H1 (cell line): Measurements from ENCODE around the gene YEATS2. TPM values are rescaled to one million over a fixed set of nuclear protein-coding genes. Genes with fewer than 3 reads are reported as not detected.

Experiments used
- CTCF ChIA-PET: fragments of 300-600 bp; sonication (Branson Sonifier 250); formaldehyde crosslinking; loops from one replicate; lab custom pipeline; 2021; ENCODE audit not compliant: partially characterized antibody; lab: Charles Lee
- POLR2A ChIA-PET: fragments of 300-600 bp; sonication (Branson Sonifier 250); formaldehyde crosslinking; loops from one replicate; lab custom pipeline; 2021; ENCODE audit warnings: inconsistent platforms; ENCODE audit not compliant: partially characterized antibody; lab: Charles Lee
- DNase-seq, 2 experiments: peaks; one replicate each; pipeline versions ENCODE4 v3.0.0 to v3.0.0-alpha.2; 2010 to 2022; ENCODE audit warnings: low spot score in 2 of 2, low read depth in 1 of 2, mixed read lengths in 1 of 2
- FAIRE-seq: peaks from 2 replicates; lab custom pipeline; 2011; peaks lifted over from hg19 to GRCh38; lab: Jason Lieb, UNC
- H2AFZ ChIP-seq: 2 replicates; pipeline ENCODE4 v1.8.1; 2012; ENCODE audit warnings: low read length, inconsistent platforms
- H2AK5ac ChIP-seq: 2 replicates; pipeline ENCODE4 v1.6.1; 2013; ENCODE audit warnings: low read depth, low read length
- H2BK120ac ChIP-seq: replicated peaks from 2 replicates; pipeline ENCODE3; 2013; ENCODE audit warnings: low read depth, low read length, inconsistent platforms
- H2BK12ac ChIP-seq: 2 replicates; pipeline ENCODE4 v1.6.1; 2013; ENCODE audit warnings: low read depth, low read length
- H2BK15ac ChIP-seq: 2 replicates; pipeline ENCODE4 v1.6.1; 2013; ENCODE audit warnings: low read length
- H2BK20ac ChIP-seq: 2 replicates; pipeline ENCODE4 v1.6.1; 2013; ENCODE audit warnings: low read length
- H2BK5ac ChIP-seq: 2 replicates; pipeline ENCODE4 v1.6.1; 2013; ENCODE audit warnings: low read depth, low read length
- H3K14ac ChIP-seq: 2 replicates; pipeline ENCODE4 v1.6.1; 2013; ENCODE audit warnings: inconsistent platforms; ENCODE audit not compliant: insufficient read length
- H3K18ac ChIP-seq: 2 replicates; pipeline ENCODE4 v1.6.1; 2013; ENCODE audit warnings: low read length; ENCODE audit errors: extremely low read depth
- H3K23ac ChIP-seq: 2 replicates; pipeline ENCODE4 v1.6.1; 2013; ENCODE audit warnings: inconsistent platforms; ENCODE audit not compliant: insufficient read length
- H3K23me2 ChIP-seq: 2 replicates; pipeline ENCODE4 v1.6.1; 2013; ENCODE audit warnings: low read depth, low read length
- H3K27ac ChIP-seq: 2 replicates; pipeline ENCODE4 v1.6.1; 2011; ENCODE audit warnings: low read depth, low read length, inconsistent platforms
- H3K27me3 ChIP-seq, 4 experiments: replicated peaks in 1 of 4; 1 replicate in 1 of 4; 2 replicates in 3 of 4; pipeline versions ENCODE4 v1.6.1 to v1.8.1; 2011 to 2013; ENCODE audit warnings: low read length in 3 of 4, mild to moderate bottlenecking in 3 of 4, inconsistent platforms in 2 of 4, mixed read lengths in 2 of 4, moderate library complexity in 1 of 4; ENCODE audit not compliant: control insufficient read depth in 3 of 4, insufficient read depth in 3 of 4; ENCODE audit errors: extremely low read depth in 1 of 4
- H3K36me3 ChIP-seq, 4 experiments: 2 replicates each; pipeline versions ENCODE4 v1.6.1 to v1.8.1; 2011 to 2013; ENCODE audit warnings: mild to moderate bottlenecking in 4 of 4, low read length in 3 of 4, moderate library complexity in 2 of 4, control low read depth in 1 of 4, inconsistent platforms in 1 of 4; ENCODE audit not compliant: insufficient read depth in 4 of 4, control insufficient read depth in 2 of 4
- H3K4ac ChIP-seq: replicated peaks from 2 replicates; pipeline ENCODE3; 2013; ENCODE audit warnings: low read length, low read depth, mixed read lengths, inconsistent platforms; ENCODE audit not compliant: insufficient read length
- H3K4me1 ChIP-seq, 4 experiments: replicated peaks in 1 of 4; 1 replicate in 1 of 4; 2 replicates in 3 of 4; pipeline versions ENCODE4 v1.6.1 to v1.8.1; 2011 to 2013; ENCODE audit warnings: low read length in 3 of 4, inconsistent platforms in 2 of 4, mixed read lengths in 1 of 4; ENCODE audit not compliant: insufficient read depth in 4 of 4, control insufficient read depth in 3 of 4
- H3K4me2 ChIP-seq, 2 experiments: 2 replicates each; pipeline versions ENCODE4 v1.6.1 to v1.8.1; 2011 to 2013; ENCODE audit warnings: low read depth in 2 of 2, low read length in 2 of 2, control low read depth in 1 of 2, inconsistent platforms in 1 of 2, mild to moderate bottlenecking in 1 of 2; ENCODE audit not compliant: insufficient read depth in 1 of 2
- H3K4me3 ChIP-seq, 4 experiments: fragments of 200-600, 300-600 bp in 1 of 4; sonication (generic), shearing (Covaris generic), sonication (Bioruptor Twin) in 1 of 4; 2 replicates each; pipeline versions ENCODE4 v1.5.1 to v1.8.1; 2011 to 2016; ENCODE audit warnings: low read length in 4 of 4, low read depth in 3 of 4, control low read depth in 2 of 4, inconsistent platforms in 2 of 4, mild to moderate bottlenecking in 2 of 4, mixed read lengths in 1 of 4, moderate library complexity in 1 of 4; ENCODE audit not compliant: insufficient read depth in 2 of 4; ENCODE audit errors: extremely low read depth in 1 of 4
- H3K56ac ChIP-seq: replicated peaks from 2 replicates; pipeline ENCODE3; 2013; ENCODE audit warnings: low read depth, mild to moderate bottlenecking, mixed read lengths, low read length, inconsistent platforms; ENCODE audit not compliant: insufficient read length
- H3K79me1 ChIP-seq: 2 replicates; pipeline ENCODE4 v1.6.1; 2013; ENCODE audit warnings: low read depth, low read length, control low read depth
- H3K79me2 ChIP-seq, 2 experiments: 2 replicates each; pipeline versions ENCODE4 v1.6.1 to v1.8.1; 2012 to 2013; ENCODE audit warnings: low read length in 2 of 2, mild to moderate bottlenecking in 2 of 2, inconsistent platforms in 1 of 2; ENCODE audit not compliant: insufficient read depth in 2 of 2, control insufficient read depth in 1 of 2
- H3K9ac ChIP-seq, 4 experiments: replicated peaks in 1 of 4; 1 replicate in 1 of 4; 2 replicates in 3 of 4; pipeline versions ENCODE4 v1.6.1 to v1.8.1; 2011 to 2013; ENCODE audit warnings: low read depth in 3 of 4, low read length in 3 of 4, control low read depth in 2 of 4, mild to moderate bottlenecking in 2 of 4, moderate library complexity in 2 of 4, inconsistent platforms in 1 of 4; ENCODE audit errors: extremely low read depth in 1 of 4
- H3K9me3 ChIP-seq, 2 experiments: 2 replicates each; pipeline versions ENCODE4 v1.6.1 to v1.8.1; 2012 to 2013; ENCODE audit warnings: mild to moderate bottlenecking in 2 of 2, moderate library complexity in 2 of 2, control low read depth in 1 of 2, inconsistent platforms in 1 of 2, low read depth in 1 of 2, low read length in 1 of 2, mixed read lengths in 1 of 2; ENCODE audit not compliant: insufficient read depth in 2 of 2
- H4K20me1 ChIP-seq, 2 experiments: replicated peaks in 1 of 2; 2 replicates each; pipeline versions ENCODE3 to v1.8.1; 2011 to 2013; ENCODE audit warnings: inconsistent platforms in 2 of 2, low read length in 2 of 2, mild to moderate bottlenecking in 1 of 2; ENCODE audit not compliant: insufficient read depth in 2 of 2, control insufficient read depth in 1 of 2
- H4K5ac ChIP-seq: 2 replicates; pipeline ENCODE4 v1.6.1; 2013; ENCODE audit warnings: low read length, low read depth, mixed read lengths, inconsistent platforms; ENCODE audit not compliant: insufficient read length
- H4K8ac ChIP-seq: 2 replicates; pipeline ENCODE4 v1.8.0; 2013; ENCODE audit warnings: mild to moderate bottlenecking, moderate library complexity, low read length, inconsistent platforms; ENCODE audit not compliant: insufficient read depth; ENCODE audit errors: extremely low read depth
- H4K91ac ChIP-seq: replicated peaks from 2 replicates; pipeline ENCODE3; 2013; ENCODE audit warnings: low read length, mixed read lengths, inconsistent platforms; ENCODE audit not compliant: insufficient read length
- TAF7 ChIP-seq: optimal IDR thresholded peaks from 2 replicates; pipeline ENCODE3; 2011; ENCODE audit warnings: low read depth, mild to moderate bottlenecking, inconsistent platforms, low read length, moderate library complexity, borderline replicate concordance
- WGBS, 2 experiments: shearing (Covaris generic) in 1 of 2; methylation state at CpG; one replicate each; pipeline versions ENCODE4 v1.1.6 to v1.1.7; 2013 to 2015; ENCODE audit warnings: low lambda C conversion rate in 2 of 2, mixed read lengths in 2 of 2, inconsistent platforms in 1 of 2, low coverage in 1 of 2, missing lambda C conversion rate in 1 of 2; ENCODE audit not compliant: insufficient replicate concordance in 2 of 2, insufficient coverage in 1 of 2, insufficient read length in 1 of 2; ENCODE audit errors: extremely low coverage in 1 of 2, missing lambda C conversion rate in 1 of 2; 5-methylcytosine and 5-hydroxymethylcytosine counted together
- polyA plus RNA-seq, 7 experiments: library from polyadenylated mRNA; depleted of rRNA in 3 of 7; stranded (reverse) in 5 of 7; unstranded in 2 of 7; fragments of >200 nt in 5 of 7; fragments of 200-250 nt in 2 of 7; gene quantifications; 1 replicate in 5 of 7; 2 replicates in 1 of 7; 4 replicates in 1 of 7; pipeline versions ENCODE4 v1.2.1 to v1.2.3, GENCODE V29; 2011 to 2013; ENCODE audit warnings: missing spikeins in 2 of 7, mixed read lengths in 2 of 7
- total RNA-seq: library from RNA; stranded (reverse); fragmentation: NEBNext Ultra II Directional; extraction: Animal tissue kit (Norgen Biotek cat#: 25700); gene quantifications from 2 replicates; pipeline ENCODE4 v1.2.1, GENCODE V29; 2021

Gene YEATS2
- total and polyA plus RNA-seq, 2 of the 8 experiments (the other 6 are each of a cell fraction or from before 2014, with no cell fraction given), result 35.3 to 53.7 TPM

DNA sequence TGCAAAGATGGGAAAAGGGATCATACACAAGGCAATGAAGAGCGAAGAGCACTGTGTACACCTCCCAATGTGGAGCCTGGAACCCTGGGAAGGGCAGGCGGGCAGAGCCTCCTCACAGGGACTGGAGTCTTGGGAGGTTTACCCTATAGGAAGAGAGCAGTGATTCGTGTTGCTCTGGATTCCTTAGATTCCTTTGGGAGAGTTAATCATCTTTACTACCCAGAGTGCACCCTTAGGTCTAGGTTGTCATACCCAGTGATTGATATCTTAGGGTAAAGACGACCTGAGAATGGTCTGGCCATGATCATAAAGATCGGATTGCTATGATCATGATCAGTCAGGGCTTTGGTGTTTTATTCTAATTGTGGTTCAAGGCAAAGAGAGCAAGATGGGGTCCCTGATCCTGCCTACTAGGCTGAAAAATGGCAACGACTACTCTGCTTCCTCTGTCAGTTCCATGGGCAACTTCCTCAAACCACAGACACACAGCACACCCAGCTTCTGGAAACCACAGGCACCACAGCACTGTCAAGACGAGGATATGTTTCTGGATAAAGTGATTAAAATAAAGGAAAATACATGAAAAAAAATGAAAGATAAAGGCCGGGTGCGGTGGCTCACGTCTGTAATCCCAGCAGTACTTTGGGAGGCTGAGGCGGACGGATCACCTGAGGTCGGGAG, 148.2 kb downstream of the YEATS2 start:
- Histone ChIP-seq H3K4ac (no peak overlapping the region), H3K79me2 (no peaks in the 10 kb centered on the region), H4K8ac (no peak overlapping the region), H3K27ac (no peak overlapping the region; the same call in 1 of the 2 replicates), H2BK12ac (no peak overlapping the region), H3K9me3 (no peaks in the 10 kb centered on the region), H2AFZ (no peak overlapping the region), H3K9ac (no peak overlapping the region), H4K20me1 (peaks cover 2 to 4% of the 10 kb centered on the region in 2 experiments), H3K56ac (no peak overlapping the region), H3K4me1 (no peaks in the 10 kb centered on the region), H2AK5ac (no peak overlapping the region), H3K79me1 (no peaks in the 10 kb centered on the region), H2BK120ac (no peak overlapping the region), H2BK15ac (no peak overlapping the region), H3K23ac (no peak overlapping the region), H2BK20ac (no peak overlapping the region), H3K18ac (no peak overlapping the region), H4K5ac (no peak overlapping the region), H3K4me3 (no peak overlapping the region), H2BK5ac (no peak overlapping the region), H3K4me2 (no peak overlapping the region), H3K27me3 (no peaks in the 10 kb centered on the region), H3K36me3 (peaks cover 8 to 54% (median 28%) of the 10 kb centered on the region in 4 experiments; a peak in 7 of 8 replicates), H4K91ac (no peak overlapping the region), H3K23me2 (no peaks in the 10 kb centered on the region), H3K14ac (no peak overlapping the region)
- 88% methylated on average over 13 of the region's 13 CpGs; no CpG with 5 or more reads in 1 of the 2 experiments for WGBS, 2 experiments
- no peak for TF ChIP-seq TAF7
- DNase-seq (no peak), FAIRE-seq (no peak)
- CTCF ChIA-PET, result no interaction called here
- POLR2A ChIA-PET, result interaction anchor here (1.1 kb wide), 1 partner anchor 12 kb away, joined by 4 read pairs; no protein-coding TSS in a partner anchor
